ENCODE data around the gene ATP2B1. TPM values are rescaled to one million over a fixed set of nuclear protein-coding genes. Genes with fewer than 3 reads are reported as not detected.
A peak's percentile ranks its signal among the peaks of the same experiment; 100 is the strongest.
"Not testable (repeated sequence)": the region's sequence is repeated elsewhere in the genome, so short reads cannot be mapped to it uniquely, and the experiment has no call there.

Gene ATP2B1
- total RNA-seq (2022) (221 and 281 TPM in 2 replicates), Bru-seq, nascent RNA (percentile 99 among the genes with signal in this experiment), BruChase-seq, experiment 1, labeled RNA remaining after a 6-hour chase (percentile 98 among the genes with signal in this experiment), BruChase-seq, experiment 2, labeled RNA remaining after a 2-hour chase (percentile 95 among the genes with signal in this experiment)
- long read RNA-seq, full-length matches to known transcripts, result 492 of 725 reads
- long read RNA-seq, partial matches to known transcripts, result 94 of 725 reads
- long read RNA-seq, other reads (novel, unspliced or antisense), result 139 of 725 reads

GRCh38 chr12:89708565-89709156 is at the start of gene ATP2B1:
Gene ATP2B1, minus strand, starts transcription at chr12:89708838. Its CDS starts 52,952 bp downstream, at chr12:89655886.
- intact Hi-C loops (cut with micrococcal nuclease), result loop anchor here (1.0 to 5.0 kb wide), 11 partner anchors 25 to 1233 kb away; no protein-coding TSS in a partner anchor
- H3K36me3 Mint-ChIP-seq (ENCODE audit: insufficient read depth, unreplicated experiment), result no peaks in the 10 kb centered on the region
- BruUV-seq (replicated peaks), result no TSS peak
- CTCF ChIA-PET, result interaction anchor here (0.6 to 6.9 kb wide), 10 partner anchors 11 to 394 kb away, joined by 3 to 31 read pairs (median 3); no protein-coding TSS in a partner anchor
- H3K4me1 Mint-ChIP-seq (ENCODE audit: insufficient read depth, unreplicated experiment), result peaks cover 23% of the 10 kb centered on the region
- H3K27me3 Mint-ChIP-seq (ENCODE audit: insufficient read depth, unreplicated experiment), result no peaks in the 10 kb centered on the region
- no peak for TF ChIP-seq CTCF (IDR thresholded peaks at IDR 0.05; ENCODE audit: unreplicated experiment)
- peak; percentile 89 for DNase-seq (ENCODE audit: unreplicated experiment)
- H3K4me3 Mint-ChIP-seq (ENCODE audit: unreplicated experiment), result peak within 1 kb of the TSS; percentile 94
- POLR2A ChIA-PET, result interaction anchor here (0.6 to 7.3 kb wide), 52 partner anchors 14 to 1331 kb away, joined by 3 to 136 read pairs (median 5); partner anchors contain the start of gene GALNT4
- H3K27ac Mint-ChIP-seq (ENCODE audit: low read depth, unreplicated experiment), result peak within 1 kb of the TSS; percentile 96
- H3K9me3 Mint-ChIP-seq (ENCODE audit: unreplicated experiment), result no peaks in the 10 kb centered on the region

- intact Hi-C loops (cut with micrococcal nuclease), result loop anchor here (2.0 kb wide), 1 partner anchor 333 kb away; no protein-coding TSS in a partner anchor
- DNase-seq (ENCODE audit: unreplicated experiment); CTCF ChIA-PET; H3K9me3 Mint-ChIP-seq (ENCODE audit: unreplicated experiment); H3K27me3 Mint-ChIP-seq (ENCODE audit: insufficient read depth, unreplicated experiment); H3K4me3 Mint-ChIP-seq (ENCODE audit: unreplicated experiment); BruUV-seq (replicated peaks): not testable (repeated sequence)
- Mint-ChIP-seq H3K36me3 (ENCODE audit: insufficient read depth, unreplicated experiment) (peaks cover 17% of the 10 kb centered on the region), H3K4me1 (ENCODE audit: insufficient read depth, unreplicated experiment) (peaks cover 26% of the 10 kb centered on the region), H3K27ac (ENCODE audit: low read depth, unreplicated experiment) (peak overlapping the region; percentile 95)
- POLR2A ChIA-PET, result interaction anchor here (1.8 to 3.9 kb wide), 3 partner anchors 11 to 52 kb away, joined by 13 to 34 read pairs (median 19); partner anchors contain the start of gene ATP2B1
Observed at GRCh38 chr12:89757987-89758386, 49.3 kb upstream of the ATP2B1 start.

- CTCF ChIA-PET, result interaction anchor here (0.6 kb wide), 1 partner anchor 637 kb away, joined by 3 read pairs; no protein-coding TSS in a partner anchor
- Mint-ChIP-seq H3K4me1 (ENCODE audit: insufficient read depth, unreplicated experiment) (peaks cover 34% of the 10 kb centered on the region), H3K9me3 (ENCODE audit: unreplicated experiment) (no peaks in the 10 kb centered on the region), H3K36me3 (ENCODE audit: insufficient read depth, unreplicated experiment) (peaks cover 17% of the 10 kb centered on the region), H3K4me3 (ENCODE audit: unreplicated experiment) (peak overlapping the region; percentile 38), H3K27ac (ENCODE audit: low read depth, unreplicated experiment) (peak overlapping the region; percentile 95), H3K27me3 (ENCODE audit: insufficient read depth, unreplicated experiment) (no peaks in the 10 kb centered on the region)
- intact Hi-C loops (cut with micrococcal nuclease), result loop anchor here (1.0 to 2.0 kb wide), 6 partner anchors 13 to 334 kb away; no protein-coding TSS in a partner anchor
- no peak for TF ChIP-seq CTCF (IDR thresholded peaks at IDR 0.05; ENCODE audit: unreplicated experiment)
- BruUV-seq (replicated peaks), result no TSS peak
- peak; percentile 98 for DNase-seq (ENCODE audit: unreplicated experiment)
- POLR2A ChIA-PET, result interaction anchor here (0.6 to 3.9 kb wide), 12 partner anchors 9 to 193 kb away, joined by 3 to 34 read pairs (median 6); partner anchors contain the start of gene ATP2B1
Observed at GRCh38 chr12:89756585-89757398, 48.2 kb upstream of the ATP2B1 start.

GRCh38 chr12:89756194-89756584 is 47.6 kb upstream of the ATP2B1 start:
- ChIA-PET POLR2A (interaction anchor here (0.6 to 3.9 kb wide), 11 partner anchors 10 to 193 kb away, joined by 3 to 34 read pairs (median 7); partner anchors contain the start of gene ATP2B1), CTCF (no interaction called here)
- Mint-ChIP-seq H3K4me3 (ENCODE audit: unreplicated experiment) (no peak overlapping the region), H3K9me3 (ENCODE audit: unreplicated experiment) (no peaks in the 10 kb centered on the region), H3K4me1 (ENCODE audit: insufficient read depth, unreplicated experiment) (peaks cover 36% of the 10 kb centered on the region), H3K27me3 (ENCODE audit: insufficient read depth, unreplicated experiment) (no peaks in the 10 kb centered on the region), H3K27ac (ENCODE audit: low read depth, unreplicated experiment) (peak overlapping the region; percentile 95), H3K36me3 (ENCODE audit: insufficient read depth, unreplicated experiment) (peaks cover 17% of the 10 kb centered on the region)
- no peak for TF ChIP-seq CTCF (IDR thresholded peaks at IDR 0.05; ENCODE audit: unreplicated experiment)
- BruUV-seq (replicated peaks), result TSS peak; percentile 98
- no peak for DNase-seq (ENCODE audit: unreplicated experiment)
- intact Hi-C loops (cut with micrococcal nuclease), result loop anchor here (1.0 to 2.0 kb wide), 6 partner anchors 13 to 335 kb away; no protein-coding TSS in a partner anchor
